H9 (cell line): ENCODE results near the gene WDR82. TPM values are rescaled to one million over a fixed set of nuclear protein-coding genes. Genes with fewer than 3 reads are reported as not detected.
A peak's percentile ranks its signal among the peaks of the same experiment; 100 is the strongest.

ENCODE experiments used
- DNase-seq: peaks from one replicate; pipeline ENCODE4 v3.0.0-alpha.2; 2017
- H2AFZ ChIP-seq: one replicate; pipeline ENCODE4 v1.6.1; 2013; ENCODE audit warnings: mild to moderate bottlenecking, low read length, control low read depth, moderate library complexity
- H2AK5ac ChIP-seq: 2 replicates; pipeline ENCODE4 v1.6.1; 2013; ENCODE audit warnings: low read length, control low read depth, mixed read lengths; ENCODE audit not compliant: insufficient read length
- H2BK120ac ChIP-seq: one replicate; pipeline ENCODE4 v1.6.1; 2013; ENCODE audit warnings: low read depth, mild to moderate bottlenecking, low read length, control low read depth, inconsistent platforms; ENCODE audit not compliant: poor library complexity, severe bottlenecking
- H2BK12ac ChIP-seq: 2 replicates; pipeline ENCODE4 v1.6.1; 2013; ENCODE audit warnings: low read length, control low read depth, mixed read lengths, low read depth; ENCODE audit not compliant: insufficient read length
- H2BK15ac ChIP-seq: 2 replicates; pipeline ENCODE4 v1.6.1; 2013; ENCODE audit warnings: low read depth, low read length, control low read depth
- H2BK20ac ChIP-seq: one replicate; pipeline ENCODE4 v1.6.1; 2013; ENCODE audit warnings: low read depth, mild to moderate bottlenecking, low read length, control low read depth, inconsistent platforms; ENCODE audit not compliant: poor library complexity, severe bottlenecking
- H2BK5ac ChIP-seq: 2 replicates; pipeline ENCODE4 v1.6.1; 2013; ENCODE audit warnings: low read length, control low read depth, mixed read lengths; ENCODE audit not compliant: insufficient read length
- H3K14ac ChIP-seq: 2 replicates; pipeline ENCODE4 v1.6.1; 2013; ENCODE audit warnings: low read length, control low read depth; ENCODE audit not compliant: insufficient read depth
- H3K18ac ChIP-seq: 2 replicates; pipeline ENCODE4 v1.6.1; 2013; ENCODE audit warnings: low read depth, mild to moderate bottlenecking, mixed read lengths, low read length, control low read depth; ENCODE audit not compliant: insufficient read length
- H3K23ac ChIP-seq: 2 replicates; pipeline ENCODE4 v1.6.1; 2013; ENCODE audit warnings: low read length, control low read depth, mixed read lengths, low read depth; ENCODE audit not compliant: insufficient read length
- H3K23me2 ChIP-seq: 2 replicates; pipeline ENCODE4 v1.6.1; 2013; ENCODE audit warnings: low read depth, mild to moderate bottlenecking, mixed read lengths, low read length, control low read depth; ENCODE audit not compliant: insufficient read length, poor library complexity, severe bottlenecking
- H3K27ac ChIP-seq: 2 replicates; pipeline ENCODE4 v1.5.1; 2013; ENCODE audit warnings: low read length, control low read depth, mixed read lengths, low read depth; ENCODE audit not compliant: insufficient read length
- H3K27me3 ChIP-seq: 2 replicates; pipeline ENCODE4 v1.6.1; 2013; ENCODE audit warnings: low read length, control low read depth, inconsistent platforms; ENCODE audit not compliant: insufficient read depth
- H3K4ac ChIP-seq: 2 replicates; pipeline ENCODE4 v1.6.1; 2013; ENCODE audit warnings: low read depth, mild to moderate bottlenecking, control low read depth, inconsistent platforms, low read length, moderate library complexity
- H3K4me1 ChIP-seq: 2 replicates; pipeline ENCODE4 v1.6.1; 2013; ENCODE audit warnings: low read length, control low read depth, inconsistent platforms; ENCODE audit not compliant: insufficient read depth
- H3K4me2 ChIP-seq: 2 replicates; pipeline ENCODE4 v1.6.1; 2013; ENCODE audit warnings: low read length, control low read depth, mixed read lengths; ENCODE audit not compliant: insufficient read length, insufficient read depth
- H3K56ac ChIP-seq: 2 replicates; pipeline ENCODE4 v1.6.1; 2013; ENCODE audit warnings: low read depth, mild to moderate bottlenecking, mixed read lengths, low read length, control low read depth; ENCODE audit not compliant: insufficient read length
- H3K79me1 ChIP-seq: 2 replicates; pipeline ENCODE4 v1.6.1; 2013; ENCODE audit warnings: low read depth, mild to moderate bottlenecking, moderate library complexity, low read length, control low read depth, inconsistent platforms; ENCODE audit not compliant: insufficient read depth, poor library complexity, severe bottlenecking
- H3K79me2 ChIP-seq: 2 replicates; pipeline ENCODE4 v1.6.1; 2013; ENCODE audit warnings: low read length, control low read depth, inconsistent platforms; ENCODE audit not compliant: insufficient read depth
- H3K9ac ChIP-seq: 2 replicates; pipeline ENCODE4 v1.6.1; 2013; ENCODE audit warnings: low read length, control low read depth, mixed read lengths; ENCODE audit not compliant: insufficient read length; ENCODE audit errors: extremely low read depth
- H3K9me3 ChIP-seq: one replicate; pipeline ENCODE4 v1.6.1; 2013; ENCODE audit warnings: low read depth, low read length, inconsistent platforms; ENCODE audit not compliant: control insufficient read depth
- H3T11ph ChIP-seq: one replicate; pipeline ENCODE4 v1.6.1; 2013; ENCODE audit warnings: mild to moderate bottlenecking, low read length, control low read depth, inconsistent platforms
- H4K20me1 ChIP-seq: one replicate; pipeline ENCODE4 v1.6.1; 2013; ENCODE audit not compliant: control insufficient read depth, insufficient read length, insufficient read depth
- H4K5ac ChIP-seq: 2 replicates; pipeline ENCODE4 v1.6.1; 2013; ENCODE audit warnings: low read depth, mild to moderate bottlenecking, mixed read lengths, low read length, control low read depth; ENCODE audit not compliant: insufficient read length
- H4K8ac ChIP-seq: replicated peaks from 2 replicates; pipeline ENCODE4 v1.6.1; 2013; ENCODE audit warnings: low read length, control low read depth, mixed read lengths, low read depth; ENCODE audit not compliant: insufficient read length
- H4K91ac ChIP-seq: 2 replicates; pipeline ENCODE4 v1.6.1; 2013; ENCODE audit warnings: low read depth, mild to moderate bottlenecking, moderate library complexity, mixed read lengths, low read length, control low read depth; ENCODE audit not compliant: insufficient read length
- H3K27ac Mint-ChIP-seq, 3 experiments: 2 replicates in 2 of 3; 3 replicates in 1 of 3; pipeline ENCODE4 v1.8.0; 2020 to 2021; ENCODE audit warnings: mixed read lengths in 3 of 3, mild to moderate bottlenecking in 1 of 3, moderate library complexity in 1 of 3
- H3K27me3 Mint-ChIP-seq: 2 replicates; pipeline ENCODE4 v1.8.0; 2021; ENCODE audit warnings: low read depth, mild to moderate bottlenecking, moderate library complexity, mixed read lengths
- H3K36me3 Mint-ChIP-seq, 3 experiments: 2 replicates in 2 of 3; 3 replicates in 1 of 3; pipeline ENCODE4 v1.8.0; 2020 to 2021; ENCODE audit warnings: low read depth in 3 of 3, mixed read lengths in 3 of 3; ENCODE audit not compliant: insufficient read depth in 1 of 3
- H3K4me1 Mint-ChIP-seq, 2 experiments: 2 replicates each; pipeline ENCODE4 v1.8.0; 2020; ENCODE audit warnings: mixed read lengths in 2 of 2
- H3K4me3 Mint-ChIP-seq, 2 experiments: 2 replicates in 1 of 2; 3 replicates in 1 of 2; pipeline ENCODE4 v1.8.0; 2020 to 2021; ENCODE audit warnings: mild to moderate bottlenecking in 2 of 2, mixed read lengths in 2 of 2, moderate library complexity in 1 of 2
- H3K9me3 Mint-ChIP-seq, 2 experiments: 2 replicates in 1 of 2; 3 replicates in 1 of 2; pipeline ENCODE4 v1.8.0; 2020; ENCODE audit warnings: mild to moderate bottlenecking in 2 of 2, mixed read lengths in 2 of 2, moderate library complexity in 1 of 2
- CTCF ChIP-seq: fragments of 200-600 bp; sonication (generic); conservative IDR thresholded peaks from 3 replicates; pipeline ENCODE4 v1.8.0; 2021; ENCODE audit warnings: antibody characterized with exemption, mild to moderate bottlenecking
- WGBS: extraction: QIAGEN DNeasy Blood & Tissue Kit; methylation state at CpG from one replicate; pipeline ENCODE4 v1.1.7; 2013; ENCODE audit warnings: missing lambda C conversion rate, low lambda C conversion rate, mixed read lengths; ENCODE audit not compliant: insufficient read length; ENCODE audit errors: extremely low coverage; 5-methylcytosine and 5-hydroxymethylcytosine counted together
- total RNA-seq: library from RNA; stranded (reverse); gene quantifications from 2 replicates; pipeline ENCODE4 v1.2.1, GENCODE V29; 2021

Gene WDR82
- total RNA-seq, 1 experiment from 2014 or later: 83.1 TPM

GRCh38 chr3:52229656-52230055 lies 48.8 kb downstream of the WDR82 start:
- Histone ChIP-seq H3K27ac (no peak overlapping the region), H3K4me2 (no peak overlapping the region), H3K4ac (no peak overlapping the region), H2BK120ac (no peak overlapping the region), H2BK20ac (no peak overlapping the region), H4K8ac (no peak overlapping the region), H3T11ph (no peak overlapping the region), H3K79me1 (no peaks in the 10 kb centered on the region), H4K20me1 (no peaks in the 10 kb centered on the region), H4K91ac (no peak overlapping the region), H2BK12ac (no peak overlapping the region), H3K4me1 (no peaks in the 10 kb centered on the region), H3K23ac (no peak overlapping the region), H3K27me3 (no peaks in the 10 kb centered on the region), H3K23me2 (no peaks in the 10 kb centered on the region), H2BK5ac (no peak overlapping the region), H4K5ac (no peak overlapping the region), H2AK5ac (no peak overlapping the region), H3K56ac (no peak overlapping the region), H3K9me3 (no peaks in the 10 kb centered on the region), H3K18ac (no peak overlapping the region), H2BK15ac (no peak overlapping the region), H3K9ac (no peak overlapping the region), H3K79me2 (no peaks in the 10 kb centered on the region), H2AFZ (no peak overlapping the region), H3K14ac (no peak overlapping the region; the same call in 1 of the 2 replicates)
- TF ChIP-seq CTCF: no peak
- DNase-seq: peak; percentile 20
- Mint-ChIP-seq H3K9me3 (no peaks in the 10 kb centered on the region; a peak in 1 of 5 replicates), H3K36me3 (peaks cover 12 to 34% (median 31%) of the 10 kb centered on the region in 3 experiments), H3K4me3 (no peak overlapping the region), H3K4me1 (peaks cover 0 to 15% of the 10 kb centered on the region in 2 experiments; a peak in 3 of 4 replicates), H3K27ac (no peak overlapping the region; a peak in 1 of 7 replicates), H3K27me3 (no peaks in the 10 kb centered on the region; the same call in 1 of the 2 replicates)
- WGBS: no CpG with 5 or more reads among the region's 13 CpGs
